HG03045 (cell line): ENCODE results near the gene JPT1.
"Not testable (repeated sequence)": the region's sequence is repeated elsewhere in the genome, so short reads cannot be mapped to it uniquely, and the experiment has no call there.

Source experiments
- ATAC-seq: cut with Tn5 transposase; IDR thresholded peaks from one replicate; pipeline ENCODE4 v1.9.1; 2021; ENCODE audit warnings: mild to moderate bottlenecking, moderate library complexity; ENCODE audit not compliant: unreplicated experiment

The JPT1 gene

GRCh38 chr17:75154195-75155106 lies at the start of gene JPT1:
TSS of gene JPT1 (minus strand) at chr17:75154512. CDS start at chr17:75154397, 115 bp downstream.
- peak; percentile 94 for ATAC-seq

- no peak for ATAC-seq
Observed at GRCh38 chr17:75199886-75200618, 45.7 kb upstream of the JPT1 start.

GRCh38 chr17:75194879-75195278 lies 40.6 kb upstream of the JPT1 start:
- ATAC-seq, result no peak

GRCh38 chr17:75191584-75191983 lies 37.3 kb upstream of the JPT1 start:
- ATAC-seq, result no peak

GRCh38 chr17:75188614-75189013 lies 34.3 kb upstream of the JPT1 start:
- no peak for ATAC-seq

- ATAC-seq, result no peak
Observed at GRCh38 chr17:75183999-75184884, 29.9 kb upstream of the JPT1 start.

GRCh38 chr17:75182569-75183436 lies 28.5 kb upstream of the JPT1 start, which contains the start of gene SUMO2:
TSS of gene SUMO2 (minus strand) at chr17:75182959. CDS start at chr17:75182834, 125 bp downstream.
- ATAC-seq, result peak; percentile 77

- peak; percentile 22 for ATAC-seq
Observed at GRCh38 chr17:75182319-75182568, 27.9 kb upstream of the JPT1 start.

GRCh38 chr17:75181608-75182318 lies 27.5 kb upstream of the JPT1 start:
- ATAC-seq, result no peak

GRCh38 chr17:75181110-75181509 lies 26.8 kb upstream of the JPT1 start:
- no peak for ATAC-seq

- ATAC-seq, result no peak
Observed at GRCh38 chr17:75178453-75178852, 24.1 kb upstream of the JPT1 start.

- ATAC-seq, result no peak
Observed at GRCh38 chr17:75176625-75177024, 22.3 kb upstream of the JPT1 start.

- ATAC-seq, result no peak
Observed at GRCh38 chr17:75174996-75175395, 20.7 kb upstream of the JPT1 start.

GRCh38 chr17:75173526-75173925 lies 19.2 kb upstream of the JPT1 start:
- no peak for ATAC-seq

GRCh38 chr17:75168998-75169397 lies 14.7 kb upstream of the JPT1 start:
- ATAC-seq, result no peak

- not testable (repeated sequence) for ATAC-seq
Observed at GRCh38 chr17:75164606-75165005, 10.3 kb upstream of the JPT1 start.

- no peak for ATAC-seq
Observed at GRCh38 chr17:75163074-75163473, 8.8 kb upstream of the JPT1 start.

GRCh38 chr17:75160211-75160610 lies 5.9 kb upstream of the JPT1 start:
- ATAC-seq, result no peak

GRCh38 chr17:75159196-75160031 lies 5.1 kb upstream of the JPT1 start:
- ATAC-seq, result no peak
